DND-41 (cell line): ENCODE measurements around the gene RAB3C.

Experiments used
- ATAC-seq: fragments of 200-7000 bp; cut with Tn5 transposase; 3 replicates; pipeline ENCODE4 v1.9.1; 2021; ENCODE audit warnings: low read depth; ENCODE audit not compliant: insufficient read depth
- DNase-seq: peaks from one replicate; pipeline ENCODE4 v3.0.0-alpha.2; 2020
- H2AFZ ChIP-seq: 2 replicates; pipeline ENCODE4 v1.6.0; 2012; ENCODE audit warnings: low read depth, low read length
- H3K27ac ChIP-seq: 2 replicates; pipeline ENCODE4 v1.5.1; 2012; ENCODE audit warnings: low read length, inconsistent platforms
- H3K27me3 ChIP-seq: fragments of 200-600 bp; sonication (generic); 2 replicates; pipeline ENCODE4 v1.6.0; 2012; ENCODE audit warnings: low read length, mild to moderate bottlenecking, inconsistent platforms; ENCODE audit not compliant: insufficient read depth, poor library complexity
- H3K36me3 ChIP-seq: 2 replicates; pipeline ENCODE4 v1.5.1; 2012; ENCODE audit warnings: low read length, inconsistent platforms; ENCODE audit not compliant: insufficient read depth
- H3K4me1 ChIP-seq: 2 replicates; pipeline ENCODE4 v1.5.1; 2012; ENCODE audit warnings: mild to moderate bottlenecking, low read length; ENCODE audit not compliant: insufficient read depth
- H3K4me2 ChIP-seq: 2 replicates; pipeline ENCODE4 v1.6.0; 2012; ENCODE audit warnings: mild to moderate bottlenecking, moderate library complexity, low read length, inconsistent platforms; ENCODE audit not compliant: insufficient read depth
- H3K4me3 ChIP-seq, 2 experiments: fragments of 200-600 bp in 1 of 2; shearing (Covaris generic) in 1 of 2; 2 replicates each; pipeline ENCODE4 v1.5.1; 2012 to 2016; ENCODE audit warnings: inconsistent platforms in 2 of 2, low read length in 2 of 2, mild to moderate bottlenecking in 2 of 2, low read depth in 1 of 2, moderate library complexity in 1 of 2
- H3K79me2 ChIP-seq: 2 replicates; pipeline ENCODE4 v1.6.0; 2012; ENCODE audit warnings: low read length, inconsistent platforms; ENCODE audit not compliant: insufficient read depth
- H3K9ac ChIP-seq: 2 replicates; pipeline ENCODE4 v1.6.0; 2012; ENCODE audit warnings: low read depth, mild to moderate bottlenecking, inconsistent platforms, low read length, moderate library complexity
- H3K9me3 ChIP-seq: 2 replicates; pipeline ENCODE4 v1.5.1; 2012; ENCODE audit warnings: low read length, moderate library complexity, mild to moderate bottlenecking, inconsistent platforms; ENCODE audit not compliant: insufficient read depth, severe bottlenecking
- H4K20me1 ChIP-seq: 2 replicates; pipeline ENCODE4 v1.6.0; 2012; ENCODE audit warnings: low read length; ENCODE audit not compliant: insufficient read depth
- CTCF ChIP-seq: IDR thresholded peaks from 2 replicates; pipeline ENCODE4 v1.5.1; 2012; ENCODE audit warnings: borderline replicate concordance, low read length, moderate library complexity, mild to moderate bottlenecking; ENCODE audit not compliant: poor library complexity, severe bottlenecking; ENCODE audit errors: extremely low read depth
- EZH2 ChIP-seq: IDR thresholded peaks from 3 replicates; pipeline ENCODE4 v1.6.1; 2012; ENCODE audit warnings: borderline replicate concordance, low read depth, mild to moderate bottlenecking, moderate library complexity, low read length, inconsistent platforms; ENCODE audit not compliant: severe bottlenecking

The RAB3C gene

GRCh38 chr5:58724992-58725391 is 142.1 kb downstream of the RAB3C start:
- H3K4me2 ChIP-seq: no peak overlapping the region
- no peaks in the 10 kb centered on the region for H3K27me3 ChIP-seq
- TF ChIP-seq EZH2 (no peak), CTCF (no peak)
- no peaks in the 10 kb centered on the region for H3K9me3 ChIP-seq
- DNase-seq: no peak
- no peak overlapping the region for H3K4me3 ChIP-seq
- H2AFZ ChIP-seq: no peak overlapping the region
- H3K4me1 ChIP-seq: no peaks in the 10 kb centered on the region
- no peak overlapping the region for H3K27ac ChIP-seq
- no peak overlapping the region for H3K9ac ChIP-seq
- no peaks in the 10 kb centered on the region for H3K36me3 ChIP-seq
- no peaks in the 10 kb centered on the region for H4K20me1 ChIP-seq
- ATAC-seq: no peak
- H3K79me2 ChIP-seq: no peaks in the 10 kb centered on the region

- no peak for ATAC-seq
These were observed 148.8 kb downstream of the RAB3C start for GRCh38 chr5:58731641-58732040.

GRCh38 chr5:58735637-58736036 is 152.8 kb downstream of the RAB3C start:
- Histone ChIP-seq H3K36me3 (no peaks in the 10 kb centered on the region), H3K4me3 (no peak overlapping the region), H3K9ac (no peak overlapping the region)

More at GRCh38 chr5:58731641-58732040, 148.8 kb downstream of the RAB3C start:
- Histone ChIP-seq H3K36me3 (no peaks in the 10 kb centered on the region), H3K27me3 (no peaks in the 10 kb centered on the region), H2AFZ (no peak overlapping the region), H3K79me2 (no peaks in the 10 kb centered on the region), H3K4me2 (no peak overlapping the region), H3K4me3 (no peak overlapping the region), H4K20me1 (no peaks in the 10 kb centered on the region), H3K27ac (no peak overlapping the region), H3K9ac (no peak overlapping the region), H3K4me1 (no peaks in the 10 kb centered on the region), H3K9me3 (no peaks in the 10 kb centered on the region)
- TF ChIP-seq CTCF (no peak), EZH2 (no peak)
- no peak for DNase-seq

More at GRCh38 chr5:58735637-58736036, 152.8 kb downstream of the RAB3C start:
- no peak overlapping the region for H3K4me2 ChIP-seq
- no peak overlapping the region for H2AFZ ChIP-seq
- ATAC-seq (no peak), DNase-seq (no peak)
- TF ChIP-seq EZH2: no peak
- TF ChIP-seq CTCF: no peak
- H3K27me3 ChIP-seq: no peaks in the 10 kb centered on the region
- no peaks in the 10 kb centered on the region for H3K4me1 ChIP-seq
- no peak overlapping the region for H3K27ac ChIP-seq
- H3K9me3 ChIP-seq: no peaks in the 10 kb centered on the region
- no peaks in the 10 kb centered on the region for H3K79me2 ChIP-seq
- no peaks in the 10 kb centered on the region for H4K20me1 ChIP-seq
